GM23338 (cell line): ENCODE data around the gene RND3. TPM values are rescaled to one million over a fixed set of nuclear protein-coding genes. Genes with fewer than 3 reads are reported as not detected.

Experiments
- ATAC-seq: fragments of 200-7000 bp; cut with Tn5 transposase; 3 replicates; pipeline ENCODE4 v1.9.1; 2020
- DNase-seq: peaks from one replicate; pipeline ENCODE4 v3.0.0-alpha.2; 2015; ENCODE audit warnings: low spot score
- H2AFZ ChIP-seq: fragments of 200-600 bp; sonication (generic); 2 replicates; pipeline ENCODE4 v1.8.0; 2016; ENCODE audit warnings: antibody characterized with exemption, mild to moderate bottlenecking, moderate library complexity
- H3F3A ChIP-seq: fragments of 200-600 bp; sonication (generic); replicated peaks from 2 replicates; pipeline ENCODE4 v1.8.0; 2017; ENCODE audit warnings: antibody characterized with exemption, mixed run types, low read depth
- H3K27ac ChIP-seq: fragments of 200-600 bp; sonication (generic); 2 replicates; pipeline ENCODE4 v1.6.1; 2016; ENCODE audit warnings: low read depth
- H3K27me3 ChIP-seq: fragments of 200-600 bp; sonication (generic); 2 replicates; pipeline ENCODE4 v1.8.0; 2016; ENCODE audit warnings: mild to moderate bottlenecking, mixed run types, moderate library complexity; ENCODE audit not compliant: insufficient read depth
- H3K36me3 ChIP-seq: fragments of 200-600 bp; sonication (generic); 2 replicates; pipeline ENCODE4 v1.8.0; 2016; ENCODE audit warnings: mild to moderate bottlenecking; ENCODE audit not compliant: insufficient read depth
- H3K4me1 ChIP-seq: fragments of 200-600 bp; sonication (generic); 2 replicates; pipeline ENCODE4 v1.8.0; 2016; ENCODE audit warnings: mild to moderate bottlenecking, moderate library complexity; ENCODE audit not compliant: insufficient read depth
- H3K4me2 ChIP-seq: fragments of 200-600 bp; sonication (generic); 2 replicates; pipeline ENCODE4 v1.7.1; 2017; ENCODE audit warnings: mixed run types
- H3K4me3 ChIP-seq: fragments of 200-600 bp; sonication (generic); 2 replicates; pipeline ENCODE4 v1.6.1; 2016; ENCODE audit warnings: mixed run types
- H3K79me2 ChIP-seq: fragments of 200-600 bp; sonication (generic); replicated peaks from 2 replicates; pipeline ENCODE4 v1.8.0; 2017; ENCODE audit warnings: mild to moderate bottlenecking; ENCODE audit not compliant: insufficient read depth
- H3K9me2 ChIP-seq: fragments of 200-600 bp; sonication (generic); 2 replicates; pipeline ENCODE4 v1.8.0; 2017; ENCODE audit not compliant: insufficient read depth
- H4K20me1 ChIP-seq: fragments of 200-600 bp; sonication (generic); replicated peaks from 2 replicates; pipeline ENCODE4 v1.8.0; 2017; ENCODE audit warnings: mild to moderate bottlenecking; ENCODE audit not compliant: insufficient read depth
- H3K27ac Mint-ChIP-seq: 2 replicates; pipeline ENCODE4 v1.8.0; 2020; ENCODE audit warnings: inconsistent platforms, mild to moderate bottlenecking, moderate library complexity, mixed read lengths
- H3K27me3 Mint-ChIP-seq: 3 replicates; pipeline ENCODE4 v1.8.0; 2022; ENCODE audit warnings: low read depth, mild to moderate bottlenecking, moderate library complexity, mixed read lengths, inconsistent platforms; ENCODE audit not compliant: insufficient read depth, poor library complexity
- H3K36me3 Mint-ChIP-seq: 3 replicates; pipeline ENCODE4 v1.8.0; 2021; ENCODE audit warnings: low read depth, mild to moderate bottlenecking, inconsistent platforms, moderate library complexity, mixed read lengths
- H3K4me1 Mint-ChIP-seq: 3 replicates; pipeline ENCODE4 v1.8.0; 2020; ENCODE audit warnings: mild to moderate bottlenecking, inconsistent platforms, mixed read lengths
- H3K4me3 Mint-ChIP-seq: 3 replicates; pipeline ENCODE4 v1.8.0; 2021; ENCODE audit warnings: moderate library complexity, mild to moderate bottlenecking, inconsistent platforms, mixed read lengths
- H3K9me3 Mint-ChIP-seq: 3 replicates; pipeline ENCODE4 v1.8.0; 2020; ENCODE audit warnings: moderate library complexity, mild to moderate bottlenecking, inconsistent platforms, mixed read lengths
- CREB1 ChIP-seq: fragments of 250-450 bp; sonication (Bioruptor Pico); IDR thresholded peaks from 2 replicates; pipeline ENCODE4 v1.5.0; 2020; ENCODE audit warnings: low read depth, mild to moderate bottlenecking, moderate library complexity
- EZH2 ChIP-seq: fragments of 200-600 bp; sonication (generic); IDR thresholded peaks from one replicate; pipeline ENCODE4 v1.8.0; 2017; ENCODE audit warnings: antibody characterized with exemption, mild to moderate bottlenecking, low read depth; ENCODE audit not compliant: unreplicated experiment
- EZH2phosphoT487 ChIP-seq: fragments of 200-600 bp; sonication (generic); IDR thresholded peaks from one replicate; pipeline ENCODE4 v1.8.1; 2018; ENCODE audit warnings: antibody characterized with exemption; ENCODE audit not compliant: unreplicated experiment
- JUNB ChIP-seq: IDR thresholded peaks from one replicate; pipeline ENCODE4 v1.6.1; 2016; ENCODE audit warnings: antibody characterized with exemption; ENCODE audit not compliant: unreplicated experiment
- NANOG ChIP-seq: IDR thresholded peaks from 2 replicates; pipeline ENCODE4 v1.6.1; 2016; ENCODE audit warnings: antibody characterized with exemption, borderline replicate concordance
- POLR2AphosphoS5 ChIP-seq: IDR thresholded peaks from 2 replicates; pipeline ENCODE4 v1.6.1; 2016; ENCODE audit warnings: antibody characterized with exemption, low read depth
- REST ChIP-seq: IDR thresholded peaks from one replicate; pipeline ENCODE4 v1.6.1; 2018; ENCODE audit warnings: antibody characterized with exemption; ENCODE audit not compliant: unreplicated experiment
- STAT1 ChIP-seq: IDR thresholded peaks from one replicate; pipeline ENCODE4 v1.6.1; 2016; ENCODE audit warnings: antibody characterized with exemption; ENCODE audit not compliant: unreplicated experiment
- ZNF114 ChIP-seq: fragments of 250-450 bp; sonication (Bioruptor Pico); IDR thresholded peaks from 2 replicates; pipeline ENCODE4 v1.5.0; 2020; ENCODE audit warnings: mild to moderate bottlenecking, moderate library complexity
- ZNF331 ChIP-seq: fragments of 250-450 bp; sonication (Bioruptor Pico); IDR thresholded peaks from 2 replicates; pipeline ENCODE4 v1.5.0; 2020; ENCODE audit warnings: low read depth, mild to moderate bottlenecking, moderate library complexity
- ZNF462 ChIP-seq: fragments of 250-450 bp; sonication (Bioruptor Pico); IDR thresholded peaks from 2 replicates; pipeline ENCODE4 v1.5.0; 2020; ENCODE audit warnings: mild to moderate bottlenecking, moderate library complexity
- polyA plus RNA-seq: library from polyadenylated mRNA; unstranded; fragments of >200 nt; fragmentation: Nextera tagmentation; extraction: Ambion mirVana; gene quantifications from 2 replicates; pipeline ENCODE4 v1.2.1, GENCODE V29; 2016
- total RNA-seq: library from RNA; depleted of rRNA; stranded (reverse); fragments of >200 nt; shearing (Covaris generic); gene quantifications from 2 replicates; pipeline ENCODE4 v1.2.3, GENCODE V29; 2014
- TF ChIP-seq, protein P1 (sequence below): IDR thresholded peaks from 2 replicates; pipeline ENCODE4 v1.6.1; 2016; ENCODE audit warnings: antibody characterized with exemption
- TF ChIP-seq, protein P2 (sequence below), 2 experiments: fragments of 200-600 bp in 1 of 2; sonication (generic) in 1 of 2; conservative IDR thresholded peaks; 2 replicates each; pipeline versions ENCODE4 v1.5.1 to v1.6.1; 2016 to 2017; ENCODE audit warnings: antibody characterized with exemption in 2 of 2, low read depth in 2 of 2, mild to moderate bottlenecking in 2 of 2, moderate library complexity in 1 of 2

The RND3 gene
- total and polyA plus RNA-seq, 2 experiments from 2014 or later: 48.2 to 55.3 TPM

- 0 out of 2 replicates have a peak overlapping the region, but pooled peaks have one; percentile 5 for H3K4me3 ChIP-seq
- TF ChIP-seq JUNB (no peak), ZNF462 (no peak), POLR2AphosphoS5 (no peak), STAT1 (no peak), NANOG (no peak), CREB1 (CRISPR knock-in tag) (no peak), EZH2 (no peak), REST (no peak), ZNF114 (CRISPR knock-in tag) (no peak), ZNF331 (no peak), EZH2phosphoT487 (no peak)
- TF ChIP-seq, protein P1, sequence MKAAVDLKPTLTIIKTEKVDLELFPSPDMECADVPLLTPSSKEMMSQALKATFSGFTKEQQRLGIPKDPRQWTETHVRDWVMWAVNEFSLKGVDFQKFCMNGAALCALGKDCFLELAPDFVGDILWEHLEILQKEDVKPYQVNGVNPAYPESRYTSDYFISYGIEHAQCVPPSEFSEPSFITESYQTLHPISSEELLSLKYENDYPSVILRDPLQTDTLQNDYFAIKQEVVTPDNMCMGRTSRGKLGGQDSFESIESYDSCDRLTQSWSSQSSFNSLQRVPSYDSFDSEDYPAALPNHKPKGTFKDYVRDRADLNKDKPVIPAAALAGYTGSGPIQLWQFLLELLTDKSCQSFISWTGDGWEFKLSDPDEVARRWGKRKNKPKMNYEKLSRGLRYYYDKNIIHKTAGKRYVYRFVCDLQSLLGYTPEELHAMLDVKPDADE: no peak
- TF ChIP-seq, protein P2, sequence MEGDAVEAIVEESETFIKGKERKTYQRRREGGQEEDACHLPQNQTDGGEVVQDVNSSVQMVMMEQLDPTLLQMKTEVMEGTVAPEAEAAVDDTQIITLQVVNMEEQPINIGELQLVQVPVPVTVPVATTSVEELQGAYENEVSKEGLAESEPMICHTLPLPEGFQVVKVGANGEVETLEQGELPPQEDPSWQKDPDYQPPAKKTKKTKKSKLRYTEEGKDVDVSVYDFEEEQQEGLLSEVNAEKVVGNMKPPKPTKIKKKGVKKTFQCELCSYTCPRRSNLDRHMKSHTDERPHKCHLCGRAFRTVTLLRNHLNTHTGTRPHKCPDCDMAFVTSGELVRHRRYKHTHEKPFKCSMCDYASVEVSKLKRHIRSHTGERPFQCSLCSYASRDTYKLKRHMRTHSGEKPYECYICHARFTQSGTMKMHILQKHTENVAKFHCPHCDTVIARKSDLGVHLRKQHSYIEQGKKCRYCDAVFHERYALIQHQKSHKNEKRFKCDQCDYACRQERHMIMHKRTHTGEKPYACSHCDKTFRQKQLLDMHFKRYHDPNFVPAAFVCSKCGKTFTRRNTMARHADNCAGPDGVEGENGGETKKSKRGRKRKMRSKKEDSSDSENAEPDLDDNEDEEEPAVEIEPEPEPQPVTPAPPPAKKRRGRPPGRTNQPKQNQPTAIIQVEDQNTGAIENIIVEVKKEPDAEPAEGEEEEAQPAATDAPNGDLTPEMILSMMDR (conservative IDR thresholded peaks at IDR 0.05; ENCODE audit: low read depth in 2 of 2): no peak
- peaks cover 3% of the 10 kb centered on the region for H3K27me3 Mint-ChIP-seq
- peaks cover 20% of the 10 kb centered on the region for H3K4me1 ChIP-seq
- H3K9me3 Mint-ChIP-seq: peaks cover 5% of the 10 kb centered on the region
- H3K4me3 Mint-ChIP-seq: peak overlapping the region; percentile 10; the same call in 2 of the 3 replicates
- peak overlapping the region; percentile 67; the same call in 1 of the 2 replicates for H2AFZ ChIP-seq
- H3K27ac ChIP-seq: no peak overlapping the region
- H3K9me2 ChIP-seq: peaks cover 18% of the 10 kb centered on the region; the same call in 1 of the 2 replicates
- H3K36me3 ChIP-seq: no peaks in the 10 kb centered on the region
- ATAC-seq (peak; percentile 67), DNase-seq (peak; percentile 10)
- no peaks in the 10 kb centered on the region for H4K20me1 ChIP-seq
- peak overlapping the region; percentile 47 for H3K4me2 ChIP-seq
- peaks cover 8% of the 10 kb centered on the region; the same call in 2 of the 3 replicates for H3K36me3 Mint-ChIP-seq
- H3K79me2 ChIP-seq: no peaks in the 10 kb centered on the region
- H3F3A ChIP-seq: no peaks in the 10 kb centered on the region
- H3K4me1 Mint-ChIP-seq: peaks cover 18% of the 10 kb centered on the region
- H3K27ac Mint-ChIP-seq: peak overlapping the region; percentile 9
- no peaks in the 10 kb centered on the region for H3K27me3 ChIP-seq
These were observed 41.7 kb upstream of the RND3 start for GRCh38 chr2:150528861-150529801.
